ENCODE measurements around the gene PTHLH. TPM values are rescaled to one million over a fixed set of nuclear protein-coding genes. Genes with fewer than 3 reads are reported as not detected.

The PTHLH gene
- total and polyA plus RNA-seq, 2 donors from 2014 or later = 0.72 TPM; not detected in 1

DNA sequence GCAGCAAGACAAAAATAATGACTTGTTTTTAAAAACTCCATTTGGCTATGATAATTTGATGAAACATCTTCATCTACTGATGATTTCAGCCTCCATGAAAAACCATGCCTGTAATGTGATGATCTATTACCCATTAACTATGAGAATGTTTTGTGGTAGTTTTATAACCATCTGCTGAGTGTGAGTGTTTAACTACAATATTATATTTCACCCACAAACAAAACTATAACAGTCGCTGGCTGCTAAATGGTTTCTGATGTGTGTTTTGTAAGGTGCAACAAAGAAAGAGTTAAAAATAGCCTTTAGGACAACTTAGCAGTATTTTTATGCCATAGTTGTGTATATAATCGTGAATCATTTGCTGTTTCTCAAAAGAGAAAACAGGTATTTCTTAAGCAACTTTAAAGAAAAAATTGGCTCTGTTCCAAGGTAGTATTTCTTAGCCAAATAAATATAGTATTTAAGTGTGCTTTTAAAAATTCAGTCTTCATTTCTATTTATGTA, 4.9 kb downstream of the PTHLH start:
- TF ChIP-seq, protein P1, sequence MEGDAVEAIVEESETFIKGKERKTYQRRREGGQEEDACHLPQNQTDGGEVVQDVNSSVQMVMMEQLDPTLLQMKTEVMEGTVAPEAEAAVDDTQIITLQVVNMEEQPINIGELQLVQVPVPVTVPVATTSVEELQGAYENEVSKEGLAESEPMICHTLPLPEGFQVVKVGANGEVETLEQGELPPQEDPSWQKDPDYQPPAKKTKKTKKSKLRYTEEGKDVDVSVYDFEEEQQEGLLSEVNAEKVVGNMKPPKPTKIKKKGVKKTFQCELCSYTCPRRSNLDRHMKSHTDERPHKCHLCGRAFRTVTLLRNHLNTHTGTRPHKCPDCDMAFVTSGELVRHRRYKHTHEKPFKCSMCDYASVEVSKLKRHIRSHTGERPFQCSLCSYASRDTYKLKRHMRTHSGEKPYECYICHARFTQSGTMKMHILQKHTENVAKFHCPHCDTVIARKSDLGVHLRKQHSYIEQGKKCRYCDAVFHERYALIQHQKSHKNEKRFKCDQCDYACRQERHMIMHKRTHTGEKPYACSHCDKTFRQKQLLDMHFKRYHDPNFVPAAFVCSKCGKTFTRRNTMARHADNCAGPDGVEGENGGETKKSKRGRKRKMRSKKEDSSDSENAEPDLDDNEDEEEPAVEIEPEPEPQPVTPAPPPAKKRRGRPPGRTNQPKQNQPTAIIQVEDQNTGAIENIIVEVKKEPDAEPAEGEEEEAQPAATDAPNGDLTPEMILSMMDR (IDR thresholded peaks at IDR 0.05; ENCODE audit: borderline replicate concordance, extremely low read depth, insufficient read depth) = no peak
- no peak for FAIRE-seq
- intact Hi-C loops (cut with DNase I) = no loop called here

DNA sequence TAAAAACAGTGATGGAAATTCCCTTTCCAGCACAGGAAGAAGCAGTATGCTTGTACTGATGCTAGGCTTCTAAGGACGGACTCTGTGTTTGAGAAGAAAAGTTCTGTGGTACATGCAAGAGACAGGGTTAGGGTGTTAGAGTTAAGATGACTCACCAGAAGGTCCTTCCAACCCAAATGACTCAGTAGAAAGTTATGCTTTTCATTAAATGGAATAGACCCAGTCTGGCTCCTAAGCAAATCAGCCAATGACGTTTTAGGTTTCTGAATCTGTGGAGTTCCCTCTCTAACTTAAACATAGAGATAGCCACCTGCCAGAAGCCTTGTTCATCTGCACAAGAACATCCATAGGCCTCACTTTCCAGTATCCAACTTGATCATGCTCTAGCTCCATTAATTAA, 5.7 kb downstream of the PTHLH start:
- intact Hi-C loops (cut with DNase I) = no loop called here
- FAIRE-seq (no peak), DNase-seq (no peak)
- Histone ChIP-seq H3K27ac (ENCODE audit: low read depth in 2 of 2, low read length in 2 of 2) (no peak overlapping the region), H3K9me3 (ENCODE audit: control insufficient read depth in 2 of 3, insufficient read depth in 1 of 3, low read length in 3 of 3) (no peaks in the 10 kb centered on the region), H3K4me1 (ENCODE audit: control insufficient read depth in 2 of 3, insufficient read depth in 2 of 3, low read depth in 1 of 3, low read length in 3 of 3) (peaks cover 0 to 9% (median 3%) of the 10 kb centered on the region in 3 donors), H3K36me3 (ENCODE audit: control insufficient read depth in 2 of 3, insufficient read depth in 3 of 3, low read length in 3 of 3) (no peaks in the 10 kb centered on the region), H3K9ac (ENCODE audit: low read length in 3 of 3) (no peak overlapping the region), H3K27me3 (ENCODE audit: control insufficient read depth, insufficient read depth, low read length) (peaks cover 27% of the 10 kb centered on the region), H3K4me3 (ENCODE audit: low read length in 3 of 3) (no peak overlapping the region)
- TF ChIP-seq, protein P1 (IDR thresholded peaks at IDR 0.05; ENCODE audit: borderline replicate concordance, extremely low read depth, insufficient read depth) = no peak

More for the DNA sequence above, 4.9 kb downstream of the PTHLH start:
- H3K4me1 ChIP-seq (ENCODE audit: control insufficient read depth in 2 of 3, insufficient read depth in 2 of 3, low read depth in 1 of 3, low read length in 3 of 3) = peaks cover 0 to 9% (median 3%) of the 10 kb centered on the region in 3 donors
- H3K36me3 ChIP-seq (ENCODE audit: control insufficient read depth in 2 of 3, insufficient read depth in 3 of 3, low read length in 3 of 3) = no peaks in the 10 kb centered on the region
- no peak overlapping the region for H3K4me3 ChIP-seq (ENCODE audit: low read length in 3 of 3)
- no peak for DNase-seq
- H3K9ac ChIP-seq (ENCODE audit: low read length in 3 of 3) = no peak overlapping the region
- peaks cover 32% of the 10 kb centered on the region for H3K27me3 ChIP-seq (ENCODE audit: control insufficient read depth, insufficient read depth, low read length)
- H3K9me3 ChIP-seq (ENCODE audit: control insufficient read depth in 2 of 3, insufficient read depth in 1 of 3, low read length in 3 of 3) = no peaks in the 10 kb centered on the region
- H3K27ac ChIP-seq (ENCODE audit: low read depth in 2 of 2, low read length in 2 of 2) = no peak overlapping the region

DNA sequence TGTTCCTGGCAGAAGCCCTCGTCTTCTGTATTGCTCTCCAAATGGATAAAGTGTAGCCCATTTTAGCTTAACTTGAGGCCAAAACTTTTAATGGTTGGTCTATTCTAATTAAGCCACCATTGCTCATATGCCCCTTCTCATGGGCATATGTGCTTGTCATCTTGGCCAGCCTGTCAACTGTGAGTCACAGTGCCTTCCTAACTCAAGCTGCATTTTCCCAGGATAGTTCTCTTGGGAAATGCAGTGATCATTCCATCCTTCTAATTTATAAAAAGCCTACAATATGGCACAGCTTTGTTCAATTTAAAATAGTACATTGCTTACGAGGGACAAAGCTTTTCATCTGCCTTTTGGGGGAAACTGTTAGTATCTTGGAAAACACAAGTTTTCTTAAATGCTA, 6.6 kb downstream of the PTHLH start:
- intact Hi-C loops (cut with DNase I) = no loop called here
- FAIRE-seq = no peak
- no peaks in the 10 kb centered on the region for H3K9me3 ChIP-seq (ENCODE audit: control insufficient read depth in 2 of 3, insufficient read depth in 1 of 3, low read length in 3 of 3)
- no peak overlapping the region for H3K27ac ChIP-seq (ENCODE audit: low read depth in 2 of 2, low read length in 2 of 2)
- DNase-seq = no peak
- TF ChIP-seq, protein P1 (IDR thresholded peaks at IDR 0.05; ENCODE audit: borderline replicate concordance, extremely low read depth, insufficient read depth) = no peak
- no peak overlapping the region for H3K4me3 ChIP-seq (ENCODE audit: low read length in 3 of 3)
- H3K36me3 ChIP-seq (ENCODE audit: control insufficient read depth in 2 of 3, insufficient read depth in 3 of 3, low read length in 3 of 3) = no peaks in the 10 kb centered on the region
- H3K9ac ChIP-seq (ENCODE audit: low read length in 3 of 3) = no peak overlapping the region
- H3K27me3 ChIP-seq (ENCODE audit: control insufficient read depth, insufficient read depth, low read length) = peaks cover 21% of the 10 kb centered on the region
- peaks cover 0 to 9% (median 3%) of the 10 kb centered on the region in 3 donors for H3K4me1 ChIP-seq (ENCODE audit: control insufficient read depth in 2 of 3, insufficient read depth in 2 of 3, low read depth in 1 of 3, low read length in 3 of 3)

- Histone ChIP-seq H3K9me3 (ENCODE audit: control insufficient read depth in 2 of 3, insufficient read depth in 1 of 3, low read length in 3 of 3) (no peaks in the 10 kb centered on the region), H3K36me3 (ENCODE audit: control insufficient read depth in 2 of 3, insufficient read depth in 3 of 3, low read length in 3 of 3) (no peaks in the 10 kb centered on the region), H3K4me3 (ENCODE audit: low read length in 3 of 3) (no peak overlapping the region), H3K27ac (ENCODE audit: low read depth in 2 of 2, low read length in 2 of 2) (no peak overlapping the region), H3K27me3 (ENCODE audit: control insufficient read depth, insufficient read depth, low read length) (peaks cover 21% of the 10 kb centered on the region), H3K9ac (ENCODE audit: low read length in 3 of 3) (no peak overlapping the region), H3K4me1 (ENCODE audit: control insufficient read depth in 2 of 3, insufficient read depth in 2 of 3, low read depth in 1 of 3, low read length in 3 of 3) (peaks cover 0 to 9% (median 3%) of the 10 kb centered on the region in 3 donors)
- FAIRE-seq (no peak), DNase-seq (no peak)
- intact Hi-C loops (cut with DNase I) = no loop called here
- TF ChIP-seq, protein P1 (IDR thresholded peaks at IDR 0.05; ENCODE audit: borderline replicate concordance, extremely low read depth, insufficient read depth) = no peak
Observed at GRCh38 chr12:27965411-27965810, 7.1 kb downstream of the PTHLH start.

Measured in kidney (tissue), 14 donors.